ENCODE results near the gene C16orf46. TPM values are rescaled to one million over a fixed set of nuclear protein-coding genes. Genes with fewer than 3 reads are reported as not detected.

C16orf46 gene
- total and polyA plus RNA-seq, 2 experiments from 2014 or later: 0.59 to 1.4 TPM

DNA sequence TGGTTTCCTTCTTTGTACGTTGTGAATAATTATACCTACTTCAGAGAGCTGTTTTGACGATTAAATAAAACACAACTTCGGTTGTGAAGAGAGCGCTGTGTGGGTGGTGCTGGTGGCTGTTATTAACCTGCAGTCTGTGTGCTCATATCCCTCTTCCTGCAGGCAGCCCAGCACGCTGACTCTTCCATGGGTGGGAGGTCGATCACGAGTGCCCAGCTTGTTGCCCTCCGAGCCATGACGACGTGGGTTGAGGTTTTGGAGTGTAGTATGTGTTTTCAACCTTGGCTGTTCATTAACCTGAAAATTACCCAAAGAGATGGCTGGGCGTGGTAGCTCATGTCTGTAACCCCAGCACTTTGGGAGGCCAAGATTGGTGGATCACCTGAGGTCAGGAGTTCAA is 30.5 kb upstream of the C16orf46 start:
- Histone ChIP-seq H3K27me3 (ENCODE audit: insufficient read depth) (no peaks in the 10 kb centered on the region), H3K9me2 (ENCODE audit: insufficient read depth) (0 out of 2 replicates have a peak, but pooled peaks cover 3% of the 10 kb centered on the region), H3K4me1 (ENCODE audit: insufficient read depth) (no peaks in the 10 kb centered on the region), H3K4me2 (no peak overlapping the region), H3K4me3 (no peak overlapping the region), H3K27ac (ENCODE audit: low read depth) (no peak overlapping the region), H4K20me1 (replicated peaks; ENCODE audit: insufficient read depth) (no peaks in the 10 kb centered on the region), H3K79me2 (replicated peaks; ENCODE audit: insufficient read depth) (no peaks in the 10 kb centered on the region), H3F3A (replicated peaks; ENCODE audit: low read depth) (no peaks in the 10 kb centered on the region), H2AFZ (no peak overlapping the region; the same call in 1 of the 2 replicates), H3K36me3 (ENCODE audit: insufficient read depth) (no peaks in the 10 kb centered on the region)
- peaks cover under 1% of the 10 kb centered on the region; the same call in 1 of the 3 replicates for H3K9me3 Mint-ChIP-seq
- H3K27ac Mint-ChIP-seq: no peak overlapping the region
- 0 out of 3 replicates have a peak, but pooled peaks cover 2% of the 10 kb centered on the region for H3K4me1 Mint-ChIP-seq
- ATAC-seq: no peak
- H3K36me3 Mint-ChIP-seq (ENCODE audit: low read depth): no peaks in the 10 kb centered on the region
- no peak for DNase-seq (ENCODE audit: low spot score)
- no peak overlapping the region for H3K4me3 Mint-ChIP-seq
- no peak for TF ChIP-seq POLR2AphosphoS5 (IDR thresholded peaks at IDR 0.05; ENCODE audit: low read depth)
- TF ChIP-seq, protein P1, sequence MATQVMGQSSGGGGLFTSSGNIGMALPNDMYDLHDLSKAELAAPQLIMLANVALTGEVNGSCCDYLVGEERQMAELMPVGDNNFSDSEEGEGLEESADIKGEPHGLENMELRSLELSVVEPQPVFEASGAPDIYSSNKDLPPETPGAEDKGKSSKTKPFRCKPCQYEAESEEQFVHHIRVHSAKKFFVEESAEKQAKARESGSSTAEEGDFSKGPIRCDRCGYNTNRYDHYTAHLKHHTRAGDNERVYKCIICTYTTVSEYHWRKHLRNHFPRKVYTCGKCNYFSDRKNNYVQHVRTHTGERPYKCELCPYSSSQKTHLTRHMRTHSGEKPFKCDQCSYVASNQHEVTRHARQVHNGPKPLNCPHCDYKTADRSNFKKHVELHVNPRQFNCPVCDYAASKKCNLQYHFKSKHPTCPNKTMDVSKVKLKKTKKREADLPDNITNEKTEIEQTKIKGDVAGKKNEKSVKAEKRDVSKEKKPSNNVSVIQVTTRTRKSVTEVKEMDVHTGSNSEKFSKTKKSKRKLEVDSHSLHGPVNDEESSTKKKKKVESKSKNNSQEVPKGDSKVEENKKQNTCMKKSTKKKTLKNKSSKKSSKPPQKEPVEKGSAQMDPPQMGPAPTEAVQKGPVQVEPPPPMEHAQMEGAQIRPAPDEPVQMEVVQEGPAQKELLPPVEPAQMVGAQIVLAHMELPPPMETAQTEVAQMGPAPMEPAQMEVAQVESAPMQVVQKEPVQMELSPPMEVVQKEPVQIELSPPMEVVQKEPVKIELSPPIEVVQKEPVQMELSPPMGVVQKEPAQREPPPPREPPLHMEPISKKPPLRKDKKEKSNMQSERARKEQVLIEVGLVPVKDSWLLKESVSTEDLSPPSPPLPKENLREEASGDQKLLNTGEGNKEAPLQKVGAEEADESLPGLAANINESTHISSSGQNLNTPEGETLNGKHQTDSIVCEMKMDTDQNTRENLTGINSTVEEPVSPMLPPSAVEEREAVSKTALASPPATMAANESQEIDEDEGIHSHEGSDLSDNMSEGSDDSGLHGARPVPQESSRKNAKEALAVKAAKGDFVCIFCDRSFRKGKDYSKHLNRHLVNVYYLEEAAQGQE (IDR thresholded peaks at IDR 0.05; ENCODE audit: unreplicated experiment): no peak
- H3K27me3 Mint-ChIP-seq (ENCODE audit: insufficient read depth, low read depth, poor library complexity): peaks cover 9% of the 10 kb centered on the region

DNA sequence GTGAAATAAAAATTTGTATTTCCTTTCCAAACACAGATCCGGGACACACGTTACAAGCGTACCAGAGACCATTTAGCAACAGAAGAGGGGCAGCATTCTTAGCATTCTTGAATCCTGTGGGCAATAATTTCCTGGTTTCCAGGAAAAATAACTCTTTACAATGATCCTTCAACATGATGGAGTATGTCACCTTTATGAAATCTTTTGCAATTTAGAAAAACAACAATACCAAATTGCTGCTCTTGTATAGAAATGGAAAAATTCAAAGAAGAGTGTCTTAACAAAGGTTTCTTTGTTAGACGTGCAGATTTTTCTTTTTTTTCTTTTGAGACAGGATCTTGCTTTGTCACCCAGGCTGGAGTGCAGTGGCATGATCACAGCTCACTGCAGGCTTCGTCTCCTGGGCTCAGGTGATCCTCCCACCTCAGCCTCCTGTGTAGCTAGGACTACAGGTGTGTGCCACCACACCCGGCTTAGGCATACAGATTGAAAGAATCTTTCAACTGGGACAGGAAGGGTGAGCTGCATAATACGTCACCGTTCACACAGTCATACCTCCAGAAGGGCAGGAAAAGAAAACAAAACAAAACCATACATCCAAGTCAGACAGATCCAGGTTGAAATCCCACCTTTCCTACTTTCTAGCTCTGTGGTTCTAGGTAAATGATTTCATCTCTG is 29.9 kb upstream of the C16orf46 start:
- H3K27ac Mint-ChIP-seq: no peak overlapping the region

More for the DNA sequence above, 29.9 kb upstream of the C16orf46 start:
- Histone ChIP-seq H2AFZ (no peak overlapping the region; the same call in 1 of the 2 replicates), H3K27me3 (ENCODE audit: insufficient read depth) (no peaks in the 10 kb centered on the region), H3K4me2 (no peak overlapping the region), H3K4me3 (no peak overlapping the region), H3K27ac (ENCODE audit: low read depth) (no peak overlapping the region), H3K9me2 (ENCODE audit: insufficient read depth) (no peaks in the 10 kb centered on the region), H3K36me3 (ENCODE audit: insufficient read depth) (no peaks in the 10 kb centered on the region), H4K20me1 (replicated peaks; ENCODE audit: insufficient read depth) (no peaks in the 10 kb centered on the region), H3K79me2 (replicated peaks; ENCODE audit: insufficient read depth) (no peaks in the 10 kb centered on the region), H3K4me1 (ENCODE audit: insufficient read depth) (no peaks in the 10 kb centered on the region), H3F3A (replicated peaks; ENCODE audit: low read depth) (no peaks in the 10 kb centered on the region)
- ATAC-seq (no peak), DNase-seq (ENCODE audit: low spot score) (no peak)
- H3K4me3 Mint-ChIP-seq: no peak overlapping the region
- 0 out of 3 replicates have a peak, but pooled peaks cover 2% of the 10 kb centered on the region for H3K4me1 Mint-ChIP-seq
- H3K27me3 Mint-ChIP-seq (ENCODE audit: insufficient read depth, low read depth, poor library complexity): peaks cover 11% of the 10 kb centered on the region
- H3K36me3 Mint-ChIP-seq (ENCODE audit: low read depth): no peaks in the 10 kb centered on the region
- TF ChIP-seq, protein P2, sequence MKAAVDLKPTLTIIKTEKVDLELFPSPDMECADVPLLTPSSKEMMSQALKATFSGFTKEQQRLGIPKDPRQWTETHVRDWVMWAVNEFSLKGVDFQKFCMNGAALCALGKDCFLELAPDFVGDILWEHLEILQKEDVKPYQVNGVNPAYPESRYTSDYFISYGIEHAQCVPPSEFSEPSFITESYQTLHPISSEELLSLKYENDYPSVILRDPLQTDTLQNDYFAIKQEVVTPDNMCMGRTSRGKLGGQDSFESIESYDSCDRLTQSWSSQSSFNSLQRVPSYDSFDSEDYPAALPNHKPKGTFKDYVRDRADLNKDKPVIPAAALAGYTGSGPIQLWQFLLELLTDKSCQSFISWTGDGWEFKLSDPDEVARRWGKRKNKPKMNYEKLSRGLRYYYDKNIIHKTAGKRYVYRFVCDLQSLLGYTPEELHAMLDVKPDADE (IDR thresholded peaks at IDR 0.05): no peak
- TF ChIP-seq EZH2phosphoT487 (IDR thresholded peaks at IDR 0.05; ENCODE audit: unreplicated experiment): no peak
- H3K9me3 Mint-ChIP-seq: no peaks in the 10 kb centered on the region; the same call in 2 of the 3 replicates

Data from GM23338 (cell line).